H9 (cell line): ENCODE data around the gene JAKMIP1. TPM values are rescaled to one million over a fixed set of nuclear protein-coding genes. Genes with fewer than 3 reads are reported as not detected.

ENCODE experiments used
- DNase-seq: peaks from one replicate; pipeline ENCODE4 v3.0.0-alpha.2; 2017
- H2AFZ ChIP-seq: one replicate; pipeline ENCODE4 v1.6.1; 2013; ENCODE audit warnings: mild to moderate bottlenecking, low read length, control low read depth, moderate library complexity
- H2AK5ac ChIP-seq: 2 replicates; pipeline ENCODE4 v1.6.1; 2013; ENCODE audit warnings: low read length, control low read depth, mixed read lengths; ENCODE audit not compliant: insufficient read length
- H2BK120ac ChIP-seq: one replicate; pipeline ENCODE4 v1.6.1; 2013; ENCODE audit warnings: low read depth, mild to moderate bottlenecking, low read length, control low read depth, inconsistent platforms; ENCODE audit not compliant: poor library complexity, severe bottlenecking
- H2BK12ac ChIP-seq: 2 replicates; pipeline ENCODE4 v1.6.1; 2013; ENCODE audit warnings: low read length, control low read depth, mixed read lengths, low read depth; ENCODE audit not compliant: insufficient read length
- H2BK15ac ChIP-seq: 2 replicates; pipeline ENCODE4 v1.6.1; 2013; ENCODE audit warnings: low read depth, low read length, control low read depth
- H2BK20ac ChIP-seq: one replicate; pipeline ENCODE4 v1.6.1; 2013; ENCODE audit warnings: low read depth, mild to moderate bottlenecking, low read length, control low read depth, inconsistent platforms; ENCODE audit not compliant: poor library complexity, severe bottlenecking
- H2BK5ac ChIP-seq: 2 replicates; pipeline ENCODE4 v1.6.1; 2013; ENCODE audit warnings: low read length, control low read depth, mixed read lengths; ENCODE audit not compliant: insufficient read length
- H3K14ac ChIP-seq: 2 replicates; pipeline ENCODE4 v1.6.1; 2013; ENCODE audit warnings: low read length, control low read depth; ENCODE audit not compliant: insufficient read depth
- H3K18ac ChIP-seq: 2 replicates; pipeline ENCODE4 v1.6.1; 2013; ENCODE audit warnings: low read depth, mild to moderate bottlenecking, mixed read lengths, low read length, control low read depth; ENCODE audit not compliant: insufficient read length
- H3K23ac ChIP-seq: 2 replicates; pipeline ENCODE4 v1.6.1; 2013; ENCODE audit warnings: low read length, control low read depth, mixed read lengths, low read depth; ENCODE audit not compliant: insufficient read length
- H3K23me2 ChIP-seq: 2 replicates; pipeline ENCODE4 v1.6.1; 2013; ENCODE audit warnings: low read depth, mild to moderate bottlenecking, mixed read lengths, low read length, control low read depth; ENCODE audit not compliant: insufficient read length, poor library complexity, severe bottlenecking
- H3K27ac ChIP-seq: 2 replicates; pipeline ENCODE4 v1.5.1; 2013; ENCODE audit warnings: low read length, control low read depth, mixed read lengths, low read depth; ENCODE audit not compliant: insufficient read length
- H3K27me3 ChIP-seq: 2 replicates; pipeline ENCODE4 v1.6.1; 2013; ENCODE audit warnings: low read length, control low read depth, inconsistent platforms; ENCODE audit not compliant: insufficient read depth
- H3K4ac ChIP-seq: 2 replicates; pipeline ENCODE4 v1.6.1; 2013; ENCODE audit warnings: low read depth, mild to moderate bottlenecking, control low read depth, inconsistent platforms, low read length, moderate library complexity
- H3K4me1 ChIP-seq: 2 replicates; pipeline ENCODE4 v1.6.1; 2013; ENCODE audit warnings: low read length, control low read depth, inconsistent platforms; ENCODE audit not compliant: insufficient read depth
- H3K4me2 ChIP-seq: 2 replicates; pipeline ENCODE4 v1.6.1; 2013; ENCODE audit warnings: low read length, control low read depth, mixed read lengths; ENCODE audit not compliant: insufficient read length, insufficient read depth
- H3K56ac ChIP-seq: 2 replicates; pipeline ENCODE4 v1.6.1; 2013; ENCODE audit warnings: low read depth, mild to moderate bottlenecking, mixed read lengths, low read length, control low read depth; ENCODE audit not compliant: insufficient read length
- H3K79me1 ChIP-seq: 2 replicates; pipeline ENCODE4 v1.6.1; 2013; ENCODE audit warnings: low read depth, mild to moderate bottlenecking, moderate library complexity, low read length, control low read depth, inconsistent platforms; ENCODE audit not compliant: insufficient read depth, poor library complexity, severe bottlenecking
- H3K79me2 ChIP-seq: 2 replicates; pipeline ENCODE4 v1.6.1; 2013; ENCODE audit warnings: low read length, control low read depth, inconsistent platforms; ENCODE audit not compliant: insufficient read depth
- H3K9ac ChIP-seq: 2 replicates; pipeline ENCODE4 v1.6.1; 2013; ENCODE audit warnings: low read length, control low read depth, mixed read lengths; ENCODE audit not compliant: insufficient read length; ENCODE audit errors: extremely low read depth
- H3K9me3 ChIP-seq: one replicate; pipeline ENCODE4 v1.6.1; 2013; ENCODE audit warnings: low read depth, low read length, inconsistent platforms; ENCODE audit not compliant: control insufficient read depth
- H3T11ph ChIP-seq: one replicate; pipeline ENCODE4 v1.6.1; 2013; ENCODE audit warnings: mild to moderate bottlenecking, low read length, control low read depth, inconsistent platforms
- H4K20me1 ChIP-seq: one replicate; pipeline ENCODE4 v1.6.1; 2013; ENCODE audit not compliant: control insufficient read depth, insufficient read length, insufficient read depth
- H4K5ac ChIP-seq: 2 replicates; pipeline ENCODE4 v1.6.1; 2013; ENCODE audit warnings: low read depth, mild to moderate bottlenecking, mixed read lengths, low read length, control low read depth; ENCODE audit not compliant: insufficient read length
- H4K8ac ChIP-seq: replicated peaks from 2 replicates; pipeline ENCODE4 v1.6.1; 2013; ENCODE audit warnings: low read length, control low read depth, mixed read lengths, low read depth; ENCODE audit not compliant: insufficient read length
- H4K91ac ChIP-seq: 2 replicates; pipeline ENCODE4 v1.6.1; 2013; ENCODE audit warnings: low read depth, mild to moderate bottlenecking, moderate library complexity, mixed read lengths, low read length, control low read depth; ENCODE audit not compliant: insufficient read length
- H3K27ac Mint-ChIP-seq, 3 experiments: 2 replicates in 2 of 3; 3 replicates in 1 of 3; pipeline ENCODE4 v1.8.0; 2020 to 2021; ENCODE audit warnings: mixed read lengths in 3 of 3, mild to moderate bottlenecking in 1 of 3, moderate library complexity in 1 of 3
- H3K27me3 Mint-ChIP-seq: 2 replicates; pipeline ENCODE4 v1.8.0; 2021; ENCODE audit warnings: low read depth, mild to moderate bottlenecking, moderate library complexity, mixed read lengths
- H3K36me3 Mint-ChIP-seq, 3 experiments: 2 replicates in 2 of 3; 3 replicates in 1 of 3; pipeline ENCODE4 v1.8.0; 2020 to 2021; ENCODE audit warnings: low read depth in 3 of 3, mixed read lengths in 3 of 3; ENCODE audit not compliant: insufficient read depth in 1 of 3
- H3K4me1 Mint-ChIP-seq, 2 experiments: 2 replicates each; pipeline ENCODE4 v1.8.0; 2020; ENCODE audit warnings: mixed read lengths in 2 of 2
- H3K4me3 Mint-ChIP-seq, 2 experiments: 2 replicates in 1 of 2; 3 replicates in 1 of 2; pipeline ENCODE4 v1.8.0; 2020 to 2021; ENCODE audit warnings: mild to moderate bottlenecking in 2 of 2, mixed read lengths in 2 of 2, moderate library complexity in 1 of 2
- H3K9me3 Mint-ChIP-seq, 2 experiments: 2 replicates in 1 of 2; 3 replicates in 1 of 2; pipeline ENCODE4 v1.8.0; 2020; ENCODE audit warnings: mild to moderate bottlenecking in 2 of 2, mixed read lengths in 2 of 2, moderate library complexity in 1 of 2
- WGBS: extraction: QIAGEN DNeasy Blood & Tissue Kit; methylation state at CpG from one replicate; pipeline ENCODE4 v1.1.7; 2013; ENCODE audit warnings: missing lambda C conversion rate, low lambda C conversion rate, mixed read lengths; ENCODE audit not compliant: insufficient read length; ENCODE audit errors: extremely low coverage; 5-methylcytosine and 5-hydroxymethylcytosine counted together
- total RNA-seq: library from RNA; stranded (reverse); gene quantifications from 2 replicates; pipeline ENCODE4 v1.2.1, GENCODE V29; 2021
- TF ChIP-seq, protein P1 (sequence below): fragments of 200-600 bp; sonication (generic); conservative IDR thresholded peaks from 3 replicates; pipeline ENCODE4 v1.8.0; 2021; ENCODE audit warnings: antibody characterized with exemption, mild to moderate bottlenecking

Gene JAKMIP1
- total RNA-seq, 1 experiment from 2014 or later, result 1.5 TPM

DNA sequence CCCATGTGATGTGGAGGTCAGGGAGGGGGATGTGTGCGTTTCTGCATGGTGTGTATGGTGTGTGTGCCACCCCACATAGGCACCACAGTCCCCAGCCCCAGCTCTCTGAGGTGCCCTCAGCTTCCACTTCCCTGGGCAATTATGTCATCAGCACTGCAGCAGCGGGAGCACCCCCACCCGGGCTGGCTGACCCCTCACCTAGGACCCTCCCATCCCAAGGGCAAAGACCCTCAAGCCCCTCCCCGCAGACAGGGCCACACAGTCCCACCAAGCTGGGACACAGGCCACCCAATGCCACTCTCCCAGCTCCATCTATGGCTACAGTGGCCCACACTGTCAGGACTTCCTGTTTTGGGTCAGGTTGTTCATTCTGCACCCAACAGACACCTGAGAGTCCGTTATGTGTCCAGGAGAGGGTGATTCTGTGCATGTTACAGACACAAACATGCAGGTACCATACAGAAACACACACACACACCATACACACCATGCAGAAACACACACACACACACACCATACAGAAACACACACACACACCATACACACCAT lies 75.2 kb downstream of the JAKMIP1 start:
- Histone ChIP-seq H4K20me1 (no peaks in the 10 kb centered on the region), H3K23me2 (no peaks in the 10 kb centered on the region), H4K91ac (no peak overlapping the region), H3K23ac (no peak overlapping the region), H3K4ac (no peak overlapping the region), H3K79me2 (no peaks in the 10 kb centered on the region), H3T11ph (no peak overlapping the region), H3K4me2 (no peak overlapping the region), H2BK20ac (no peak overlapping the region), H4K8ac (no peak overlapping the region), H2BK12ac (no peak overlapping the region), H3K27me3 (no peaks in the 10 kb centered on the region), H2BK5ac (no peak overlapping the region), H3K14ac (no peak overlapping the region), H3K79me1 (no peaks in the 10 kb centered on the region), H3K9me3 (no peaks in the 10 kb centered on the region), H2BK15ac (no peak overlapping the region), H3K27ac (no peak overlapping the region), H2AK5ac (no peak overlapping the region), H3K9ac (no peak overlapping the region), H3K18ac (no peak overlapping the region), H2AFZ (no peak overlapping the region), H3K56ac (no peak overlapping the region), H4K5ac (no peak overlapping the region), H2BK120ac (no peak overlapping the region), H3K4me1 (no peaks in the 10 kb centered on the region)
- peak; percentile 22 for DNase-seq
- Mint-ChIP-seq H3K9me3 (no peaks in the 10 kb centered on the region), H3K27ac (no peak overlapping the region), H3K27me3 (no peaks in the 10 kb centered on the region; the same call in 1 of the 2 replicates), H3K4me1 (peaks cover 3 to 5% of the 10 kb centered on the region in 2 experiments; a peak in 3 of 4 replicates), H3K4me3 (no peak overlapping the region), H3K36me3 (no peaks in the 10 kb centered on the region)
- WGBS, result no CpG with 5 or more reads among the region's 5 CpGs
- TF ChIP-seq, protein P1, sequence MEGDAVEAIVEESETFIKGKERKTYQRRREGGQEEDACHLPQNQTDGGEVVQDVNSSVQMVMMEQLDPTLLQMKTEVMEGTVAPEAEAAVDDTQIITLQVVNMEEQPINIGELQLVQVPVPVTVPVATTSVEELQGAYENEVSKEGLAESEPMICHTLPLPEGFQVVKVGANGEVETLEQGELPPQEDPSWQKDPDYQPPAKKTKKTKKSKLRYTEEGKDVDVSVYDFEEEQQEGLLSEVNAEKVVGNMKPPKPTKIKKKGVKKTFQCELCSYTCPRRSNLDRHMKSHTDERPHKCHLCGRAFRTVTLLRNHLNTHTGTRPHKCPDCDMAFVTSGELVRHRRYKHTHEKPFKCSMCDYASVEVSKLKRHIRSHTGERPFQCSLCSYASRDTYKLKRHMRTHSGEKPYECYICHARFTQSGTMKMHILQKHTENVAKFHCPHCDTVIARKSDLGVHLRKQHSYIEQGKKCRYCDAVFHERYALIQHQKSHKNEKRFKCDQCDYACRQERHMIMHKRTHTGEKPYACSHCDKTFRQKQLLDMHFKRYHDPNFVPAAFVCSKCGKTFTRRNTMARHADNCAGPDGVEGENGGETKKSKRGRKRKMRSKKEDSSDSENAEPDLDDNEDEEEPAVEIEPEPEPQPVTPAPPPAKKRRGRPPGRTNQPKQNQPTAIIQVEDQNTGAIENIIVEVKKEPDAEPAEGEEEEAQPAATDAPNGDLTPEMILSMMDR, result no peak
